Parietal lobe (tissue), 2 donors: ENCODE results near the gene PEX19. TPM values are rescaled to one million over a fixed set of nuclear protein-coding genes. Genes with fewer than 3 reads are reported as not detected.

Experiments used
- small RNA-seq: library from RNA; depleted of rRNA; stranded (forward); fragments of <200 nt; gene quantifications from one replicate; pipeline ENCODE3, GENCODE V24; 2014; ENCODE audit warnings: low replicate concordance
- total RNA-seq: library from RNA; depleted of rRNA; stranded (reverse); fragments of >200 nt; gene quantifications from one replicate; pipeline ENCODE4 v1.2.3, GENCODE V29; 2014

The PEX19 gene, protein sequence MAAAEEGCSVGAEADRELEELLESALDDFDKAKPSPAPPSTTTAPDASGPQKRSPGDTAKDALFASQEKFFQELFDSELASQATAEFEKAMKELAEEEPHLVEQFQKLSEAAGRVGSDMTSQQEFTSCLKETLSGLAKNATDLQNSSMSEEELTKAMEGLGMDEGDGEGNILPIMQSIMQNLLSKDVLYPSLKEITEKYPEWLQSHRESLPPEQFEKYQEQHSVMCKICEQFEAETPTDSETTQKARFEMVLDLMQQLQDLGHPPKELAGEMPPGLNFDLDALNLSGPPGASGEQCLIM
- 36.3 TPM for total RNA-seq

DNA sequence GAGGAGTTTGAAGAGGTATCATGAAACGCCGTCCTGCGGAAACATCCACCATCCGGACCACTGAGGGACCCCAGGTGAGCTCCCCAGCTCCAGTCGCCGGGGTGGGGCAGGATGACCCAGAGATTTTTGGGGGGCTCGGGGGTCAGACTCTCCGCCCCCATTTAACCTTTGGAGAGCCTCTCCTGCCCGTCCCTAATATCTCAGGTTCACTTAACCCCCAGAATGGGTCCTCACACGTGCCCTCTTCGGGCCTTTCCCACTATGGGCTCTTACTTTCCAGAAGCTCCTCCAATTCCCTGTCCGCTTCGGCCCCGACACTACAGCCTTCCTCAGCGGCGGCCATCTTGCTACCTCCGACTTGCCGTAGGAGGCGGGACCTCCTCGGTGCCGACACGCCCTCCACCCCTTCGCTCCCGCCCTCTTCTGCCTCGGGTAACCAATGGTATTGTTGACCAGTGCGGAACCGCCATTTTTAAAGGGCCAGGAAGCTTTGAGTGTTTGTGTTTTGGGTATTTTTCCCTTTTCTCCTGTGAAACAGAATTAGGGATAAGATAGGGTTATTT, at the start of gene PEX19:
TSS of gene PEX19 (minus strand) at position 352 of the 563 bp plus-strand sequence. CDS start at position 343, 9 bp downstream.

DNA sequence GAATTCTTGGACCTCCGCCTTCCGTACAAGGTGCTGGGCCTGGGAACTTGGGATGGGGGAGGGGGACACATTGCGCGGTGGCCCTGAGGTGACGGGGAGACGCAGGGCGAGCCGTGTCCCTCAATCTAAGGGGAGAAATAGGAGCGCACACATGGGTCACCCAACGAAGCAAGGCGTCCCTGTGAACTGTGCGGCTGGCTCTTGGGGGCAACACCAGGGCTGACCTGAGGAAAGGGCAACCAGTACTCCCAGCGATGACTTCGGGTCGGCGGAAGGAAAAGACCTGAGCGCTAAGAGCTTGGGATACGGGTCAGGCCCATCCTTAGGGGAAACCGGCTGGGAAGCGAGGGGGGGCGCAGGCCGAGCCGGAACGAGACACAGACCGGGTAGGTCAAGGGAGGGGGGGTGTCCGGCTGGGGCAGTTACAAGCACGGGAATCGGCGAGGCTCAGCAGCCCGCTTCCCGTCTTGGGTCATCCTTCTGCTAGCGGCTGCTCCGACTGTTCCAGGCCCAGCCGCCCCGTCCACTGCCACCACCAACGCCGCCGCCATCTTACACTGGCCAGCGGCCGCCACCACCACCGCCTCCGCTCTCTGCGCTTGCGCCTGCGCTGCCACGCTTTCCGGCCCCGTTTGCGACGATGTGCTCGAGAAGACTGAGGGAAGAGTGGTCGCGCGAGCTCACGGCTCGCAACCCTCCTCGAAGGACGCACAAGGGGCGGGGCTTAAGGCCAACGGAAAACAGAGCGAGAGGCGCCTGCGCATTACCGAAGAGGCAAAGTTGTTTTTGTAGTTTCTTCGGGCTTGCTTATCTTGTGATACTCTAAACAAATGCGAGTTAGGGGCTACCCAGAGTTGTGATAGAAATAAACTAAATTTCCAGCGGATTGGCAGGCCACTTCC, 22.8 kb downstream of the PEX19 start, which contains the start of gene DCAF8:
TSS of gene DCAF8 (minus strand) at position 657 of the 902 bp plus-strand sequence. CDS start 18,541 bp downstream, outside the sequence.

Small RNA genes within 50 kb of the gene (small RNA-seq; reads per million reads assigned to genes)
- gene RF00019, result not detected

Other genes with a start within 250 kb of the PEX19 start
- 3.4 TPM for gene KCNJ10, start 215.0 kb downstream of the PEX19 start, total RNA-seq
- 14.7 TPM for gene KCNJ9, start 203.6 kb downstream of the PEX19 start, total RNA-seq
- gene IGSF8, start 186.5 kb downstream of the PEX19 start, total RNA-seq, result 54.8 TPM
- gene ATP1A2, start 169.4 kb downstream of the PEX19 start, total RNA-seq, result 61.7 TPM
- gene ATP1A4, start 133.5 kb downstream of the PEX19 start, total RNA-seq, result 0.31 TPM
- 1.9 TPM for gene CASQ1, start 94.6 kb downstream of the PEX19 start, total RNA-seq
- gene PEA15, start 79.7 kb downstream of the PEX19 start, total RNA-seq, result 146 TPM
- 153 TPM for gene DCAF8, start 22.6 kb downstream of the PEX19 start, total RNA-seq
- 182 TPM for gene COPA, start 58.1 kb upstream of the PEX19 start, total RNA-seq
- gene NCSTN, start 58.2 kb upstream of the PEX19 start, total RNA-seq, result 47.9 TPM
- 2.2 TPM for gene NHLH1, start 81.9 kb upstream of the PEX19 start, total RNA-seq
- 27.5 TPM for gene VANGL2, start 115.4 kb upstream of the PEX19 start, total RNA-seq
- not detected for gene SLAMF6, start 238.1 kb upstream of the PEX19 start, total RNA-seq